Esophagus muscularis mucosa (tissue), 3 donors: Measurements from ENCODE around the gene UBN2.

Source experiments
- POLR2A ChIP-seq: fragments of 450-650 bp; IDR thresholded peaks from one replicate; pipeline ENCODE4 v1.6.1; 2017; ENCODE audit warnings: antibody characterized with exemption, moderate library complexity, mild to moderate bottlenecking, low read depth
- POLR2AphosphoS5 ChIP-seq, 2 donors: sonication (generic); formaldehyde crosslinking; IDR thresholded peaks; one replicate each; pipeline ENCODE4 v1.6.1; 2017; ENCODE audit warnings: antibody characterized with exemption in 2 of 2
- TF ChIP-seq, protein P1 (sequence below), 3 experiments: fragments of 200-600 bp in 2 of 3; fragments of 450-650 bp in 1 of 3; sonication (generic) in 2 of 3; IDR thresholded peaks; one replicate each; pipeline ENCODE4 v1.5.1; 2017 to 2019; ENCODE audit warnings: antibody characterized with exemption in 3 of 3, mild to moderate bottlenecking in 2 of 3, moderate library complexity in 1 of 3

DNA sequence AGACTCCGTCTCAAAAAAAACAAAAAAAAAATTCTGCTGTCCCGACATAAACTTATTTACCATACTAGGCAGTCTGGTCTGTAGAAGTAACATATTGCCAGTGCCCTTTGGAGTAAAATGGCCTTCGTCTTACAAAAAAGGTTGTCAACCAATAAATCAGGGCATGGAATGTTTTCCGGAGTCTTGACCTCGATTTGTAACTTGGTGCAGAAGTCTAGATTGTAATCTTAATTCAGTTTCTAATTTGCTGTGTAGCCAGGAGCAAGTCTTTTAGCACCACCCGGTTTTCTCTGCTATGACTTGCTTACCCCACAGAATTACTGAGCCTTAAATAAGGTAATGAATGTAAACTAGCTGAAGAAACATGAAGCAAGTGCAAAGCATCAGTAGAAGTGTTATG is 23.2 kb downstream of the UBN2 start:
- TF ChIP-seq, protein P1, sequence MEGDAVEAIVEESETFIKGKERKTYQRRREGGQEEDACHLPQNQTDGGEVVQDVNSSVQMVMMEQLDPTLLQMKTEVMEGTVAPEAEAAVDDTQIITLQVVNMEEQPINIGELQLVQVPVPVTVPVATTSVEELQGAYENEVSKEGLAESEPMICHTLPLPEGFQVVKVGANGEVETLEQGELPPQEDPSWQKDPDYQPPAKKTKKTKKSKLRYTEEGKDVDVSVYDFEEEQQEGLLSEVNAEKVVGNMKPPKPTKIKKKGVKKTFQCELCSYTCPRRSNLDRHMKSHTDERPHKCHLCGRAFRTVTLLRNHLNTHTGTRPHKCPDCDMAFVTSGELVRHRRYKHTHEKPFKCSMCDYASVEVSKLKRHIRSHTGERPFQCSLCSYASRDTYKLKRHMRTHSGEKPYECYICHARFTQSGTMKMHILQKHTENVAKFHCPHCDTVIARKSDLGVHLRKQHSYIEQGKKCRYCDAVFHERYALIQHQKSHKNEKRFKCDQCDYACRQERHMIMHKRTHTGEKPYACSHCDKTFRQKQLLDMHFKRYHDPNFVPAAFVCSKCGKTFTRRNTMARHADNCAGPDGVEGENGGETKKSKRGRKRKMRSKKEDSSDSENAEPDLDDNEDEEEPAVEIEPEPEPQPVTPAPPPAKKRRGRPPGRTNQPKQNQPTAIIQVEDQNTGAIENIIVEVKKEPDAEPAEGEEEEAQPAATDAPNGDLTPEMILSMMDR (IDR thresholded peaks at IDR 0.05), result no peak
- TF ChIP-seq POLR2AphosphoS5 (IDR thresholded peaks at IDR 0.05) (no peak), POLR2A (no peak)
